Measurements from ENCODE around the gene HPSE2.

- TF ChIP-seq POLR2AphosphoS5 (IDR thresholded peaks at IDR 0.05; ENCODE audit: borderline replicate concordance, low read depth, low read length) (no peak), EZH2 (IDR thresholded peaks at IDR 0.05) (no peak), FOXP2 (optimal IDR thresholded peaks at IDR 0.05; ENCODE audit: control extremely low read depth, extremely low read length, insufficient read depth) (no peak)
Observed at GRCh38 chr10:98485959-98486358, 749.7 kb downstream of the HPSE2 start.
